Stimulated activated CD8-positive, alpha-beta memory T cell treated with anti-CD3 and anti-CD28 coated beads, Interleukin-2, amount 100 ng/mL, for 48 hours (primary cell): ENCODE data around the gene EPB41L4B.

ENCODE experiments used
- DNase-seq, 2 donors: peaks; one replicate each; pipeline ENCODE4 v3.0.0-alpha.2; 2020; ENCODE audit warnings: low read depth in 2 of 2

Gene EPB41L4B

DNA sequence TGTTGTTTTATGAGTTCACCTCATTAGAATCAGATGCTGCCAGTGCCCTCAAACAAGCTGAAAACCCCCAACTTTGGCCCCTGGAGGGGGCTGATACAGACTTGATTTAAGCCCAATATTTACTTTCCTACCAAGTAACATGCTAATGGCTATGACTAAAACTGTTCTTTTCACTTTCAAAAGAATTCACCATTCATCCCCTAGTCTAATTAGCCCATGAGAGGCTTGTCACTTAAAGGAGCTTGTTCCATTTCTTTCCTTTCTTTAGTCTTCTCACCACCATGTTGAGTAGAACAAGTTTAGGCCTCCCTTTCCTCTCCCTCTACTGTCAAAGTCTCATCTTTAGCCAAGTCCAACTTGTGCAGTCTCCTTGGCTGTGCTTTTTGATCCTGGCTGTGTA lies 50.4 kb downstream of the EPB41L4B start:
- no peak for DNase-seq

DNA sequence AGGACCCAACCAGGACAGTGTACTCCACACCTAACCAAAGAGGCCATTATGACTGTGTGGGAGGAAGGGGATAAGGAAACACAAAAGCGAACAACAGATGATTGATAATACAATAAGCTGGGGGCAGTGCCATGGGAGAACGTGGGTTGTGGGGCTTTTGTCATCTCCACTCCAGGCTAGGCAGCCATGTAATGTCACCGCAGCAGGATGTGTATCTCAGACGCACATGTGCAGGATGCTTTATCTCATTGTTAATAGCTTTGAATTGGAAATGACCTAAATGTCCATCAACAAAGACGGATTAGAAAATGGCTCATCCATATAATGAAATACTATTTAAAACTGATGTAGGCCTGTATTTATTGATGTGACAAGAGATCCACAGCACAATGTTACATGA lies 51.0 kb downstream of the EPB41L4B start:
- DNase-seq: no peak

DNA sequence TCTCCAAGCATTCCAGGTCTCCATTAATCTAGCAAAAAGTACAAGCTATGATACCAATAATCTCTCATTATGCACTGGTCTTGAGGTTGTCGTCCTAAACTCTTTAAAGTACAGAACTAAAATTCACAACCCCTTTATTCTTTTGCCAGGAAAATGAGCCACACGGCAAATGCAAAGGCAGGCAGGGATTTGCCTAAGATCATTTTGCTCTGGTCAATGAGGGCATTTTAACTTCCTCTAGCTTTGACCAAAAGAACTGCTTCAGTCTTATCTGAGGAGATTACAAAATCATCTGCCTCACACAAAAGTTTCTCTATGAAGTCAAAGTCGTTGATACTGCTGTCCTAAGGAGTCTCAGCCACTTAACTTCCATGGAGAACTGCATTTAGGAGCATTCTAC lies 51.8 kb downstream of the EPB41L4B start:
- no peak for DNase-seq

DNA sequence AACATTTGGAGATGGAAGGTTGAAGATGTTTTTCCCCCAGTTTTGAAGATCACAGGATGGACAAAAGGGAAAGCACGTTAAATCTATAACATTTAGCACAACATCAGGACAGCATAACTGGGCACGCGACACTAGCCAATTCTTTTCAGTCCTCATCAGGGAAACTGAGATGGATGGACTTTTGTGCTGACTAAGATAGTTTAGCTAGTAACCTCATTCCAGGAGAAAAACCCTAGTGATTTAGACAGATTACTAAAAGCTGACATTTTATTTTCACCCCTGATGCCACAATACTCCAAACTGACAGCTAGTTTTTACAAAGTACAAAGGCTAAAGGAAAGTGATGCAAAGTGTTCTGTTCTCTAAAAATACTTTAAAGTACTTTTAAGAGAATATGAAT lies 53.3 kb downstream of the EPB41L4B start:
- no peak for DNase-seq

DNA sequence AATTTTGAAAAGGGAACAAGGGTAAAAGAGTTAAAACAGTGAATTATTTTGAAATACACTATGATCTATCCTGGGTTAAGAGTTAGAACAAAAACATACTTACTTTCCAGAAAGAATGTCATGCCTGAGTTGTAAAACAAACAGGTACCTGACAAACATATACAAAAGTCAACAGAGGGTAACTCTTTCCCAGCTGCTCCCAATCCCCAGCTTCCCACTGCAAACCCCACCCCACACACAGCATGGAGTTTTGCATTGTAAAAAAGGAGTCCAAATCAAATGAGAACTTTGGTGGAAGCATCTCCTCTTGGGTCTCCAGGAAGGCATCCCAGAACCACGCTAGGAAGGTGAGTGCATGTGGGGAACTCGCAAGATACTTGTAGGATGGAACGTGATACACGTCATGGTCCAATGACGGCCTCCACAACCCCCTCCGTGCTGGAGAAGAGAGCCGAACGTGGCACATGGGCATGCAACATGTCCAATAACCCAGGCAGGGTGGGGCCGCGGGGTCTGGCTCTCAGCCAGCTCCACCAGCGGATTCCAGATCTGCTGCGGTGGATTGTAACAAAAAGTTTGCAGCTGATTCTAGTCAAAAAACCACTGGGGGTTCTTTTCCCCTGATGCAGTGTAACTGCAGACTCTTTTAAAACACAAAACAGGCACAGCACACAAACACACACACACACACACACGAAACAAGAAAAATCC lies 55.8 kb downstream of the EPB41L4B start:
- DNase-seq: no peak

DNA sequence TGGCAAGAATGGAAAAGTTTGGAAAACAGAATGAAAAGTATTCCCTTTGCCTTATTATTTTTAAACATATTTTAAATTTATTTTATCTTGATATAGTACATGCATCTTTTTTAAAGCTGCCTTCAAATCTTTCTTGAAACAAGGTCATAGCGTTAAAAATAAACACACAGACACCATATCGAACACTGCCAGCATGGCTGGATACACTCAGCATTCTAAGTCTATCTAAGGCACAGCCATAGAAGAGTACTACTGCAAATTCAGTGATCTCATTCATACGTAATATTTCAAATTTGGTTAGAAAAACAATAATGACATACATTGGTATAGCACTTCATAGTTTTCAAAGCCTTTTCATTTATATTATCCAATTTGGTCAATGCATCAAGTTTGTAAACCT lies 57.5 kb downstream of the EPB41L4B start:
- no peak for DNase-seq

DNA sequence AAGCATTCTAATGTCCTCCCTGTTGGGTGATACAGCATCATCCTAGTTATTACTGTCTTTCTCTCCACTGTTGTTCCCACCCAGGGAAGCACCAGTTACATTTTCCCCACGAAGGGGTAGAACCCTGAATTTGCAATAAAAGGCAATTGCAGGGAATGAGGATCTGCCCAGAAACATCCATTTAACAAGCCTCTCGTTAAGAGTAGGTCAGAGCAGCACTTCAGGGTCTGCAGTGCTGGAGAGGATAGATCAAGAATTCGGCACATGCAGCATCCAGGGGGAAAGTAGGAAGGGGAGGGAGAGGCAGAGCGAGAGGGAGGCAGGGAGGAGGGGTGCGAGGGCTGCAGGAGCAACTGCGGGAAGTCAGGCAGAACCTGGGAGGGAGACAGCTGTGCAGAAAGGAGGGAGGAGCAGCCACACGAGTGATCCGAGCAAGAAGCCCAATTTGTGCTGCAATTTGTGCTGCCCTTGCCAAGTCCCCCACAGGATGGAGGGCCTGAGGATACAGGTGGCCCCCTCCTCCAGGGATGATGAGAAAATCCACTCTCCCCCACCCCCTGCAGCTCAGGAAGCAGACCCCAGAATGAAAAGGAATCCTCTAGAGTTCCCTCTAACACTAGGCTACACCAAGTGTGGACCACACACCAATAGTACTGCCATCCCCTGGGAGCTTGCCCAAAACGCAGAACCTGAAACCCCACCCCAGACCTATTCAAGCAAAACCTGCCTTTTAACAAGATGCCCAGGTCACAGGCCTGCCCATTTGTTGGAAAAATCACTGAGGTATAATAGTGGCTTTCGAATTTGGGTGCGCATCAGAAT lies 62.2 kb downstream of the EPB41L4B start:
- no peak for DNase-seq

DNA sequence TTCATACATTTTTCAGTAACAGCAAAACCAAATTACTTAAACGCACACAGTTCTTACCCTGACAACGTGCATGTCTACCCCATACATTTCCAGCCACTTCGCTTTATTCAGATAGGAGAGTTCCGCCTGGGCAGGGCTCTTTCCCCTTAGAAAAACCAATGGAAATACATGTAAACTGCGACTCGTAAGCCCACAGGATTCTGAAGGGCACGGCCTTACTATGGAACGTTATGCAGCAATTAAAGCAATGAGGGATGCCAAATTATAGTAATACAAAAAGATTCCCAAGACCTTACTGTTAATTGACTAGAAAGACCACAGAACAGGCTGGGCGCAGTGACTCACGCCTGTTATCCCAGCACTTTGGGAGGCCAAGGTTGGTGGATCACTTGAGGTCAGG lies 64.5 kb downstream of the EPB41L4B start:
- no peak for DNase-seq

DNA sequence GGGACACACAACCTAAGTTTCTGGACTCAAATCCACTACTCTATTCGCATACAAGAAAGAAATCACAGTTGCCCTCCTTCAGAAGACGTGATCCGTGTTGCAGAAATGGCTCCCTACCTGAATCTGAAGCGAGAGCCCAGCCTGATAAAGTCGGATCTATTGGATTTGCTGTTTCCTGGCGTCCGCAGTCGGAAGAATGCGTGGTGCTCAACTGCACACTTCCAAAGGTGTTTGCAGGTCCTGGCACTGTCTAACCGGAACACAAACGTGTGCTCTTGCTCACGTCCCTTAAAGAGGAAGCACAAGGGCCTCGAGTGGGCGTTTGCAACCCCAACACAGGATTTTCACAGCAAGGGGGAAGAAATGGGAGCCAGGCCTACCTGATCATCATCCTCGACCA lies 65.5 kb downstream of the EPB41L4B start:
- DNase-seq: no peak

DNA sequence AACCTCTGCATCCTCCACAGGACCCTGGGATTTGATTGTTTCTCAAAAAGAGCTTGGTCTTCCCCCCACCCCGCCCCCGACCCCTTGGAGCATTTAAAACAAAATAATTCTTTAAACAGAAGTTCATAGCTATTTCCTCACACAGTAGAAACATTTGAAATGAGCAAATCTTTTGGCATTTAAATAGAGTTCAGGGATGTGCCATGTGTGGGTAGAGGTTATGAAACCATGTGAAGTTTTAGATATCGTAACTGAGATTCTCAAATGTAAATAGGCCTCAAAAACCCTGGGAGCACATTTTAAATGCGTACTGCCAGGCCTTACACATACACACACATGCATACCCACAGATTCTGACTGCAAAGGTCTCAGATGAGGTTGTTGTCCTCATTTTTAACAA lies 66.5 kb downstream of the EPB41L4B start:
- DNase-seq: no peak

DNA sequence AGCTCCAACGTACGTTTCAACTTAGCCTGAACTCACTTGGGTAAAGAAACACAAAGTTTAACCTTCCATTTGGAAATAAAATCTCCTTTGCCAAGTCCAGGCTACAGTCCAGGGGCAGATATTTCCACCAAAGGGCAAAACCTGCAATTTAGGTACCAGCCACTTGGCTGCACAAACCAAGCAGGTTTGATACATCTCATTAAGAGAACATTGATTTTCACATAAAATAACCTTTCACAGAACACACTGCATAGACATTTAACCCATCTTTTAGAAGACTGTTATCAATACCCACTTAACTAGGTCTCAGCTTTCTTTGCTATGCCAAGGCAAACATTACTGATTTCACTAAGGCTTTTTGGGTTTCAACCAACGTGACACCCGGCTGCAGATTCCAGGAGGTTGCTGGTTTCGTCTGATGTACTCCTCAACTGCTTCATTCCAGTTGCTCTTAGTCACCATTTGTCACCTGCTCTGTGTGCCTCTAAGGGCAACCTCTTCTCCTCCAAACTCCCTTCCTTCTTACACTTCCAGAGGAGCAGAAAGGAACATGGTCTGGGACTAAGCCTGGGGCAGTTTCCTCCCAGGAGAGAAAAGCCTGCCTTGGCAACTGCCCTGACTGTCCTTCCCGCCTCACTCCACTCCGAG lies 67.1 kb downstream of the EPB41L4B start:
- no peak for DNase-seq

DNA sequence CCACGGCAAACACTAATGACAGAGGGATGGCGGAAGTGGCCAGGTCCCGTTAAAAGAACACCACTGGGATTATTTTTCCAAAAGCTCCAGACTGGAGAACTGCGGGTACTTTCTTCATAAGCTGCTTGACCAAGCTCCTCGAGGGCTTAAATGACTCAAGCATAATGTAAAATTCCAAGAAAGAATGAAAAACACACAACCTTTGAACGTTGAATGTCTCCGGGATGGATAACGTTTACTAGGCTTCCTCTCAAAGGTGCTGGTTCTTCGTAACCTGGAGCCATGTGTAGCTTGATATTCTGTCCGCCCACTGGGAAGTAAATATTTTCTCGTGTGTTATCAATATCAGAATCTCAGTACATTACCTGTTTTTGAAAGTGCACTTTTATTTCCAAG lies 67.6 kb downstream of the EPB41L4B start:
- no peak for DNase-seq

DNA sequence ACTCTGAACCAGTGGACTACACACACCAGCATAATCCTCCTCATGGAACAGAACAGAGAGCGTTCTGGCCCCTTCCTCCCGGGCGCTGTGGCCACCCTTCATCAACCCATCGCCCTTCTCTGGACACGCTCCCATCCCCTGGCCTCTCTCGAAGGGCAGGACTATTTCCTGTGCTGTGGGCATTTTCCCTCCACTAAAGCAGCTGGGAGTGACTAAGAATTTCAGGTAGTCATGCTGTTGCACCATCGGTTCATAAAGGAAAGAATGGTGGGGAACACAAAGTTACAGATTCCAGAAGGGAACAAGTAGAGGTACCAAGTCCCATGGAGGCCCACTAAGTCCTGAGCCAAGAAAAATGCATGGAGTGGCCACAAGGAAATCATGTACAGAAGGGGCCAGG lies 68.6 kb downstream of the EPB41L4B start:
- DNase-seq: no peak

DNA sequence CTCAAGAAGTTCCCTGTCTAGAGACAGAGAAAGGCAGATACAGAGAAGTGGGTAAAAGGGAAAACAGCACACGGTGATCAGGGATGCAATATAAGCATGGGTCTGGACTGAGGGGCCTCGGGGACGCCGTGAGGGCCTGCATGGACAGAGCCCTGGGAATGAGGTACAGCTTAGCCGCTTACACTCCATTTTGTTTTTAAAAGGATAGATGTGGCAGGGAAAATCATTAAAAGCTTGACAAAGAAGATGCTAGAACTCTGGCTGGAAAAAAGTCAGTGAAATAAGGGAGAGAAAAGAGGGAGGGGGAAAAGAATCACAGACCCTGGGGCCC lies 69.1 kb downstream of the EPB41L4B start:
- no peak for DNase-seq

DNA sequence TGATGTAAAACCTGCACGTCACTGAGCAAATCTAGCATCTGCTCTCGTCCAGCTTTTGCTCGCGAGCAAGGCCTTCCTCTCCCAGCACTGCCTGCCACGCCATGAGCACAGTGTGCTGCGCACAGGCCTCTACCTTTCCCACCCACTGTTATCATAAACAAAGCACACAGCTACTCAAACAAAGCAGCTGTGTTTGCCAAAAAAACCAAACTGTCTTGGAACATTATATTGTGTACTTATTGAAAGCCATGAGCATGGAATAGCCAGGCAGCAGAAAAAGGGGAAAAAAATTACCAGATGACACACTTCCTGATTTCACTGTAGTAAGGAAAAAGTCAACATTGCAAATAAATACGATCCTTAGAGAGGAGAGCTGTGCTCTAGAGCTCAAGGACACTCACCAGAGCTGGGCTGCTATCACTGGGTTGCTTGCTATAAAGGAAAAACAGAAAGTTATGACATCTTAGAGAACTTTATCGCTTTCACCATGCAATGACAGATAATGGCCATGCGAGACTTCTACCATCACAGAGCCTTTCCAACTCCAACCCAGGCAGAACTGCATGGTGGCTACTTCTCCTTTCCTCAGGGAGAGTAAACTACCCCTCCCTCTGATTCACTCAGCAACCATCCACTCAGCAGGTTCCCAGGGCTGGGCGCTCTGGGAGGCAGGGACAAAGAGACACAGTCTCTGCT lies 69.6 kb downstream of the EPB41L4B start:
- no peak for DNase-seq

DNA sequence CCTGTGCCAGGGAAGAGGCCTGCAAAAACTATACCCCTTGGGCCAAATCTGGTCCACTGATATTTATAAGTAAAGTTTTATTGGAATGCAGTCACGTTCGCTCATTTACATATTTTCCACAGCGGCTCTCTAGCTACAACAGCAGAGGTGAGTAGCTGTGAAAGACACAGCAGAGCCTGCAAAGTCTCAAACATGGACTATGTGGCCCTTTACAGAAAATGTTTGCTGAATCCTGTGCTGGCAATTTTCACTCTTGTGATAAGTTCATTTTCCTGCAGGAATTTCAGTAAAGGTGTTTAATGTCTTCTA lies 70.1 kb downstream of the EPB41L4B start:
- no peak for DNase-seq

DNA sequence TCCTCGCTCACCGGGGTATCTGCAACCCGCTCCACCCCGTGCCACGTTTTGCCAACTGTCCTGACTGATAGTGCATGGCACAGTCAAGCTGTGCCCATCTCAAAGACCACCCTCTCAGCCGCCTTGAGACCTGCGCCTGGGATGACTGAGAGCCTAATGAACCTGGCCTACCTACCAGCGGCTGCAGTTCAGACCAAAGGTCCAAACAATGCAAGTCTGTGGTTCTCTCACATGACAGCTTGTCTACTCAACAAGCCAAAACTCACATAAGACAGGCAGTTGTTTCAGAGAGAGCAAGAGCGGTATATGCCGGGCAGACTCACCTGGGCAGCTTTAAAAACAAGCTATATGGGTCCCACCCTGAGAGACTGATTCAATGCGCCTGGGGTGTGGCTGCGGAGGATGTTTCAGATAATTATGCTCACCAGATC lies 70.5 kb downstream of the EPB41L4B start:
- no peak for DNase-seq

DNA sequence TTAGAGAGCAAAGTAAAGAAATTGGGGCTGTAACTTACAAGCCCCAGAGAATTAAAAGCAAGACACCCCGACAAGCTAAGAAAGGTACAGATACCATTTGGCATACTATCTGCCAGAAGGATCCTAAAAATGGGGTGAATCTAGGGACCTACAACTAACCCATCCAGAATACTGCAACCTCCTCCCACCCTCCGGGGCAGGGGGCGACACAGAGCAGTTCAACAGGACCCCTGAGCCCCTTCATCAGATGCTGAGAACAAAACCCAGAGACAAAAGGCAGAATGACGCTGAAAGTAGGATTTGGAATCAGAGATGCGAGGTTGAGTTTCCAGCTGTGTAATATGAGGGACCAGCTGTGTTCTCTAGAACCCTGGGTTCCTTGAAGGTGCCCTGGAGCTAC lies 71.2 kb downstream of the EPB41L4B start:
- DNase-seq: no peak

DNA sequence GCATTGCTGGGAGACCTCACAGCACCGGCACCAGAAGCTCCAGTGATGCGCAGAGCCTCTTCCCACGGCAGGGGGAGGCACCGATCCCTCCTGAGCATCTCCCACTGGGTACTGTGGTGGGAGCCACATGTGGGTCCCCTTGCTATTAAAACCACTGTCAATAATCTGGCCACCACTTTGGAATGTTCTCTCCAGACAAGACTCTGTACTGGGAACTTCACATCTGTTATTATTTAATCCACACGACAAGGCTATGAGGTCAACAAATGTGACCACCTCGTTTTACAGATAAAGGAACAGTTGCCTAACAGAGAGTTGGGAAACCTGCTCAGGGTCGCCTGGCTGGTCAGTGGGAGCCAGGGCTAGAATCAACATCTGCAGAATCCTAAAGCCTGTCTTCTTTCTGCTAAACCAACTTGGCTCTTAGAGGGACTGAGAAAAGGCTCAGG lies 72.7 kb downstream of the EPB41L4B start:
- DNase-seq: no peak

DNA sequence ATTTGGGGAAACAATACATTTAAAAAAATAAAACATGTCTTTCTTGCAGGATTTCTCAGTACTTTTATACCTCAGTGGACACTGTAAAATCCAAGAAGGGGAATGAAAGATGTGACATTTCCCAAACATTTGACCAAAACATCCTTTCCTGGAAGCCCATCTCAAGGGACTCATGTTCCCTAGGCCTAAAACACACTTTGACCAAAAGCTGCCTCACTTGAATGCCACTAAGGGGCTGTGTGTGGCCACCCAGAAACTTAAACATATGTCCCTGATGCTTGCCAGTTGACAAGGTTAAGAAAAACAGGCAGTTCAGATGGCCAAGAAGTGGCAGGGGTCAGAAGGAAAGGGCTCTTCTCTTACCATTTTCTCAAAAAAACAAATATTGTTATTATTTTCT lies 73.6 kb downstream of the EPB41L4B start:
- DNase-seq: no peak

DNA sequence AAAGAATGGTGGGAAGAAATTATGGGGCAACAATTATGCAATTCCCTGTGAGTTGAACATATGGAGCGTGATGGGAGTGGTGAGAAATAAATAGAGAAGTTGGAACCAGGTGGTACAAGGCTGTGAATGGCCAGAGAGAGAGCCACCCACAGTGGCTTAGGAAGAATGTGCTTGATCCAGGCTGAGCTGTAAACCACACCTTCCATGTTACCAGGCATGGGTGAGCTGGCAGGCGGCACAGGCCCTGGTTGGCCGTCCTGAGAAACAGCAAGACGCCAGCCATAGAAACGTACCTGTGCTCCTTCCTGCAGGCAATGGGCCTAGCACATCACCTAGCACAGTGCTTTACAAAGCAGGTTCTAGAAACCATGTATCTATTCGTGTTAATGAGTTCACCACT lies 74.3 kb downstream of the EPB41L4B start:
- DNase-seq: no peak

DNA sequence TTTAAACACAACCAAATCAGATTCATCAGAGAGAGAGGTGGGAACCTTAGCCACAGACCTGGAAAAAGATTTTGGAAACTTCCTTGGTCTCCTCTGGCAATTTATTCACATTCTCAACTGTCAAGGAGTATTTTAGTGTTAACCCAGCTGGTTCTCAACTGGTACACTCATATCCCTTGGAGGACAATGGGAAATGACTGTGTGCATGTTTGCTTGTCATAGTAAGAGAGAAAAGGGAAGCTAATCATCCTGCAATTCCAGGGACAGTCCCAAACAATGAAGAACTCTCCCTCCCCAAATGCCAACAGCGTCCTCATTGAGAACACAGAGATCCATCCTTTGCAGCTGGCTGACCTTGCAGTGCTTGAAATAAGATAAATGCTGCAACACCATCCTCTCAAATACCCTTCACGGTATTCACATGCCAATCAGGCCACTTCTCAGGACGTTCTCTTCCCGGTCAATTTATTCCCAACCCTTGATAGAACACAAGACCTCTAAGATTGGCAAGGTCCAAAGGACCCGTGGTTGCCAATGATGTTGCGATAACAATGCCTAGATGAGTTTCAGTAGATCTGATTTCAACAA lies 75.5 kb downstream of the EPB41L4B start:
- DNase-seq: no peak
